Gastrocnemius medialis (tissue), 4 donors: ENCODE results near the gene TM4SF5.

Experiments
- POLR2A ChIP-seq, 2 donors: fragments of 450-650 bp; IDR thresholded peaks; one replicate each; pipeline ENCODE4 v1.6.1; 2017; ENCODE audit warnings: antibody characterized with exemption in 2 of 2, mild to moderate bottlenecking in 2 of 2, moderate library complexity in 2 of 2
- TF ChIP-seq, protein P1 (sequence below), 5 experiments: fragments of 450-650 bp in 3 of 5; fragments of 200-600 bp in 2 of 5; sonication (generic) in 2 of 5; IDR thresholded peaks in 4 of 5; conservative IDR thresholded peaks in 1 of 5; 1 replicate in 4 of 5; 2 replicates in 1 of 5; pipeline ENCODE4 v1.5.1; 2016 to 2019; ENCODE audit warnings: antibody characterized with exemption in 5 of 5, mild to moderate bottlenecking in 3 of 5, moderate library complexity in 3 of 5

DNA sequence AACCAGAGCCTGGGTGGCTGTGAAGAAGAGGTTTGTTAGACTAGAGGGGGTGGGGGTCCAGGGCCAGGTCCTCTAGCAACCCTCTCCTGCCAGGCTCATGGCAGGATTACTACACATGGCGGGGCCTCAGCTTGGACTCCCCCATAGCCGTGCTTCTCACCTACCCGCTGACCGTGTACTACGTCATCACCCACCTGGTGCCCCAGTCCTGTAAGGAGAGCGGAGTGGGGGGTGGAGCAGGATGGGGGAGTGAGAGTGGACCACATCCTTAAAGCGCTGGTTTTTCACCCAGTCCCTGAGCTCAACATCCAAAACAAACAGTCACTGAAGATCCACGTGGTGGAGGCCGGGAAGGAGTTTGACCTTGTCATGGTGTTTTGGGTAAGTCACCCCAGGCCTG lies 27.8 kb upstream of the TM4SF5 start:
- no peak for TF ChIP-seq POLR2A (IDR thresholded peaks at IDR 0.05)
- TF ChIP-seq, protein P1, sequence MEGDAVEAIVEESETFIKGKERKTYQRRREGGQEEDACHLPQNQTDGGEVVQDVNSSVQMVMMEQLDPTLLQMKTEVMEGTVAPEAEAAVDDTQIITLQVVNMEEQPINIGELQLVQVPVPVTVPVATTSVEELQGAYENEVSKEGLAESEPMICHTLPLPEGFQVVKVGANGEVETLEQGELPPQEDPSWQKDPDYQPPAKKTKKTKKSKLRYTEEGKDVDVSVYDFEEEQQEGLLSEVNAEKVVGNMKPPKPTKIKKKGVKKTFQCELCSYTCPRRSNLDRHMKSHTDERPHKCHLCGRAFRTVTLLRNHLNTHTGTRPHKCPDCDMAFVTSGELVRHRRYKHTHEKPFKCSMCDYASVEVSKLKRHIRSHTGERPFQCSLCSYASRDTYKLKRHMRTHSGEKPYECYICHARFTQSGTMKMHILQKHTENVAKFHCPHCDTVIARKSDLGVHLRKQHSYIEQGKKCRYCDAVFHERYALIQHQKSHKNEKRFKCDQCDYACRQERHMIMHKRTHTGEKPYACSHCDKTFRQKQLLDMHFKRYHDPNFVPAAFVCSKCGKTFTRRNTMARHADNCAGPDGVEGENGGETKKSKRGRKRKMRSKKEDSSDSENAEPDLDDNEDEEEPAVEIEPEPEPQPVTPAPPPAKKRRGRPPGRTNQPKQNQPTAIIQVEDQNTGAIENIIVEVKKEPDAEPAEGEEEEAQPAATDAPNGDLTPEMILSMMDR (IDR thresholded peaks at IDR 0.05 in 4 of 5, conservative IDR thresholded peaks at IDR 0.05 in 1 of 5), result no peak
